Caki2 (cell line): Measurements from ENCODE around the gene ZNF691. TPM values are rescaled to one million over a fixed set of nuclear protein-coding genes. Genes with fewer than 3 reads are reported as not detected.
"Not testable (repeated sequence)": the region's sequence is repeated elsewhere in the genome, so short reads cannot be mapped to it uniquely, and the experiment has no call there.

Experiments used
- DNase-seq: peaks from one replicate; pipeline ENCODE4 v3.0.0-alpha.2; 2015; ENCODE audit warnings: low read depth
- in situ Hi-C: cut with HindIII; loops from 2 replicates; pipeline ENCODE4 v1.10.0; 2016; ENCODE audit warnings: low sequenced_read_pairs, low pct_unique_long_range_greater_than_20kb, mixed read lengths
- total RNA-seq: library from RNA; depleted of rRNA; stranded (reverse); fragments of >200 nt; shearing (Covaris generic); gene quantifications from 2 replicates; pipeline ENCODE4 v1.2.3, GENCODE V29; 2014; ENCODE audit warnings: low replicate concordance; rRNA removed

The ZNF691 gene
- total RNA-seq, 1 experiment from 2014 or later: 12.4 TPM

- no peak for DNase-seq
- in situ Hi-C loops: no loop called here
Observed at GRCh38 chr1:42886800-42887199, 40.4 kb downstream of the ZNF691 start.

GRCh38 chr1:42887366-42887765 is 41.0 kb downstream of the ZNF691 start:
- no peak for DNase-seq
- in situ Hi-C loops: no loop called here

GRCh38 chr1:42888013-42888633 is 41.7 kb downstream of the ZNF691 start:
- in situ Hi-C loops: no loop called here
- DNase-seq: no peak

- no peak for DNase-seq
- in situ Hi-C loops: no loop called here
Observed at GRCh38 chr1:42889264-42889663, 42.9 kb downstream of the ZNF691 start.

- DNase-seq: no peak
- in situ Hi-C loops: no loop called here
Observed at GRCh38 chr1:42891465-42892138, 45.2 kb downstream of the ZNF691 start.

- in situ Hi-C loops, DNase-seq: not testable (repeated sequence)
Observed at GRCh38 chr1:42899960-42900359, 53.5 kb downstream of the ZNF691 start.

Other genes with a start within 250 kb of the ZNF691 start
- gene PPIH, start 188.2 kb upstream of the ZNF691 start, total RNA-seq: 75.8 and 115 TPM in 2 replicates
- gene YBX1, start 164.2 kb upstream of the ZNF691 start, total RNA-seq: 855 and 996 TPM in 2 replicates
- gene CLDN19, start 106.4 kb upstream of the ZNF691 start, total RNA-seq: not detected in 2 replicates
- gene P3H1, start 79.6 kb upstream of the ZNF691 start, total RNA-seq: 51.4 and 54.4 TPM in 2 replicates
- 0.57 and 1.8 TPM in 2 replicates for gene C1orf50, start 79.4 kb upstream of the ZNF691 start, total RNA-seq
- 0.10 TPM in 1 of 2 replicates, not detected in the other for gene TMEM269, start 61.6 kb upstream of the ZNF691 start, total RNA-seq
- gene ERMAP, start 29.5 kb upstream of the ZNF691 start, total RNA-seq: 2.1 and 20.1 TPM in 2 replicates
- 22.7 and 25.1 TPM in 2 replicates for gene SVBP, start 29.2 kb upstream of the ZNF691 start, total RNA-seq
- gene SLC2A1, start 112.3 kb downstream of the ZNF691 start, total RNA-seq: 549 and 560 TPM in 2 replicates